Measurements from ENCODE around the gene CPLX4.

GRCh38 chr18:59298871-59299270, 19.6 kb downstream of the CPLX4 start:
- TF ChIP-seq CTCF (IDR thresholded peaks at IDR 0.05) (no peak), ZFX (IDR thresholded peaks at IDR 0.05; ENCODE audit: borderline replicate concordance) (no peak)
